Sigmoid colon (tissue), 4 donors: Measurements from ENCODE around the gene ZNF273.

Source experiments
- EP300 ChIP-seq, 4 donors: sonication (generic); formaldehyde crosslinking; IDR thresholded peaks; one replicate each; pipeline ENCODE4 v1.6.1; 2017; ENCODE audit warnings: antibody characterized with exemption in 4 of 4
- POLR2A ChIP-seq, 2 donors: fragments of 450-650 bp; IDR thresholded peaks; one replicate each; pipeline ENCODE4 v1.6.1; 2016; ENCODE audit warnings: antibody characterized with exemption in 2 of 2, mild to moderate bottlenecking in 2 of 2, moderate library complexity in 2 of 2
- POLR2AphosphoS5 ChIP-seq, 4 donors: sonication (generic); formaldehyde crosslinking; IDR thresholded peaks; one replicate each; pipeline ENCODE4 v1.6.1; 2017; ENCODE audit warnings: antibody characterized with exemption in 4 of 4
- TF ChIP-seq, protein P1 (sequence below), 4 experiments: fragments of 450-650 bp in 3 of 4; fragments of 200-600 bp in 1 of 4; IDR thresholded peaks; one replicate each; pipeline ENCODE4 v1.5.1; 2016 to 2019; ENCODE audit warnings: antibody characterized with exemption in 4 of 4, mild to moderate bottlenecking in 3 of 4, moderate library complexity in 2 of 4

DNA sequence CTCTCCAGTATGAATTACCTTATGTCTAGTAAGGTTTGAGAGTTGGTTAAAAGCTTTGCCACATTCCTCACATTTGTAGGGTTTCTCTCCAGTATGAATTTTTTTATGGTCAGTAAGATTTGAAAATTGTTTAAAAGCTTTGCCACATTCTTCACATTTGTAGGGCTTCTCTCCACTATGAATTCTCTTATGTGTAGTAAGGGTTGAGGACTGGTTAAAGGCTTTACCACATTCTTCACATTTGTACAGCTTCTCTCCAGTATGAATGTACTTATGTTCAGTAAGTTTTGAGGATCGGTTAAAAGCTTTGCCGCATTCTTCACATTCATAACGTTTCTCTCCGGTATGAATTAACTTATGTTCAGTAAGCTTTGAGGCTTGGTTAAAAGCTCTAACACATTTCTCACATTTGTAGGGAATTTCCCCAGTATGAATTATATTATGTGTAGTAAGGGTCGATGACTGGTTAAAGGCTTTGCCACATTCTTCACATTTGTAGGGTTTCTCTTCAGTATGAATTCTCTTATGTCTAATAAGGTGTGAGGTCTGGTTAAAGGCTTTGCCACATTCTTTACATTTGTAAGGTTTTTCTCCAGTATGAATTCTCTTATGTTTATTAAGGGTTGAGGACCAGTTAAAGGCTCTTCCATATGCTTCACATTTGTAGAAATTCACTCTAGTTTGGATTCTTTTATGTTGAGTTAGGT lies 75.6 kb downstream of the ZNF273 start:
- TF ChIP-seq, protein P1, sequence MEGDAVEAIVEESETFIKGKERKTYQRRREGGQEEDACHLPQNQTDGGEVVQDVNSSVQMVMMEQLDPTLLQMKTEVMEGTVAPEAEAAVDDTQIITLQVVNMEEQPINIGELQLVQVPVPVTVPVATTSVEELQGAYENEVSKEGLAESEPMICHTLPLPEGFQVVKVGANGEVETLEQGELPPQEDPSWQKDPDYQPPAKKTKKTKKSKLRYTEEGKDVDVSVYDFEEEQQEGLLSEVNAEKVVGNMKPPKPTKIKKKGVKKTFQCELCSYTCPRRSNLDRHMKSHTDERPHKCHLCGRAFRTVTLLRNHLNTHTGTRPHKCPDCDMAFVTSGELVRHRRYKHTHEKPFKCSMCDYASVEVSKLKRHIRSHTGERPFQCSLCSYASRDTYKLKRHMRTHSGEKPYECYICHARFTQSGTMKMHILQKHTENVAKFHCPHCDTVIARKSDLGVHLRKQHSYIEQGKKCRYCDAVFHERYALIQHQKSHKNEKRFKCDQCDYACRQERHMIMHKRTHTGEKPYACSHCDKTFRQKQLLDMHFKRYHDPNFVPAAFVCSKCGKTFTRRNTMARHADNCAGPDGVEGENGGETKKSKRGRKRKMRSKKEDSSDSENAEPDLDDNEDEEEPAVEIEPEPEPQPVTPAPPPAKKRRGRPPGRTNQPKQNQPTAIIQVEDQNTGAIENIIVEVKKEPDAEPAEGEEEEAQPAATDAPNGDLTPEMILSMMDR (IDR thresholded peaks at IDR 0.05), result no peak
- no peak for TF ChIP-seq POLR2A (IDR thresholded peaks at IDR 0.05)
- TF ChIP-seq EP300 (IDR thresholded peaks at IDR 0.05), result no peak
- no peak for TF ChIP-seq POLR2AphosphoS5 (IDR thresholded peaks at IDR 0.05)
